ENCODE results near the gene SGMS1. TPM values are rescaled to one million over a fixed set of nuclear protein-coding genes. Genes with fewer than 3 reads are reported as not detected.

Gene SGMS1
- total and polyA plus RNA-seq, 11 donors: 6.9 to 40.6 (median 19.6) TPM

- no peak overlapping the region for H3K4me3 ChIP-seq
- 97 to 98% (median 97%) methylated on average over 4 of the region's 4 CpGs for WGBS, 4 donors
- H3K4me1 ChIP-seq: peaks cover 0 to 47% (median 3%) of the 10 kb centered on the region in 12 donors
- no peak overlapping the region for H3K27ac ChIP-seq
- no peaks in the 10 kb centered on the region for H3K27me3 ChIP-seq
- intact Hi-C loops (cut with DNase I): loop anchor here in 1 of 10 donors (10.0 kb wide), 1 partner anchor 48 kb away; no protein-coding TSS in a partner anchor
- peaks cover 0 to 4% (median 0%) of the 10 kb centered on the region in 9 donors for H3K36me3 ChIP-seq
- TF ChIP-seq CTCF (IDR thresholded peaks at IDR 0.05) (no peak), POLR2A (IDR thresholded peaks at IDR 0.05) (no peak)
- DNase-seq (no peak), ATAC-seq (no peak)
- H3K9me3 ChIP-seq: no peaks in the 10 kb centered on the region
Observed at GRCh38 chr10:50436805-50437204, 187.0 kb downstream of the SGMS1 start.

- TF ChIP-seq POLR2A (IDR thresholded peaks at IDR 0.05) (no peak), CTCF (IDR thresholded peaks at IDR 0.05) (no peak)
- peaks cover 0 to 37% (median 14%) of the 10 kb centered on the region in 12 donors for H3K4me1 ChIP-seq
- peaks cover 0 to 4% (median 0%) of the 10 kb centered on the region in 9 donors for H3K36me3 ChIP-seq
- no peaks in the 10 kb centered on the region for H3K27me3 ChIP-seq
- no peaks in the 10 kb centered on the region for H3K9me3 ChIP-seq
- DNase-seq (no peak), ATAC-seq (no peak)
- no peak overlapping the region for H3K4me3 ChIP-seq
- H3K27ac ChIP-seq: peak overlapping the region in 6 of 12 donors; percentile 33 to 86 (median 70)
- WGBS, 4 donors: 96 to 100% (median 99%) methylated on average over 1 of the region's 1 CpG
- intact Hi-C loops (cut with DNase I): loop anchor here in 1 of 10 donors (10.0 kb wide), 1 partner anchor 52 kb away; no protein-coding TSS in a partner anchor
Observed at GRCh38 chr10:50432211-50433009, 191.3 kb downstream of the SGMS1 start.

GRCh38 chr10:50431791-50432190 lies 192.0 kb downstream of the SGMS1 start:
- peak in 1 of 4 donors; percentile 7 for ATAC-seq
- peaks cover 0 to 4% (median 0%) of the 10 kb centered on the region in 9 donors for H3K36me3 ChIP-seq
- peak overlapping the region; percentile 18 to 86 (median 59) for H3K27ac ChIP-seq
- no peaks in the 10 kb centered on the region for H3K27me3 ChIP-seq
- H3K4me1 ChIP-seq: peaks cover 0 to 31% (median 14%) of the 10 kb centered on the region in 12 donors
- intact Hi-C loops (cut with DNase I): loop anchor here in 2 of 10 donors (1.0 to 10.0 kb wide), 2 partner anchors 13 to 53 kb away; no protein-coding TSS in a partner anchor
- no peak for DNase-seq
- 49 to 70% (median 55%) methylated on average over 3 of the region's 3 CpGs for WGBS, 4 donors
- H3K9me3 ChIP-seq: no peaks in the 10 kb centered on the region
- TF ChIP-seq POLR2A (IDR thresholded peaks at IDR 0.05): no peak
- TF ChIP-seq CTCF (IDR thresholded peaks at IDR 0.05): no peak
- peak overlapping the region in 6 of 12 donors; percentile 8 to 31 (median 14) for H3K4me3 ChIP-seq

- Histone ChIP-seq H3K9me3 (no peaks in the 10 kb centered on the region), H3K36me3 (peaks cover 0 to 4% (median 0%) of the 10 kb centered on the region in 9 donors), H3K27me3 (no peaks in the 10 kb centered on the region), H3K4me3 (peak overlapping the region in 7 of 12 donors; percentile 0 to 31 (median 13)), H3K27ac (peak overlapping the region; percentile 18 to 86 (median 59)), H3K4me1 (peaks cover 0 to 33% (median 14%) of the 10 kb centered on the region in 12 donors)
- no peak for DNase-seq
- intact Hi-C loops (cut with DNase I): loop anchor here in 2 of 10 donors (1.0 to 10.0 kb wide), 2 partner anchors 13 to 54 kb away; no protein-coding TSS in a partner anchor
- TF ChIP-seq CTCF (IDR thresholded peaks at IDR 0.05) (no peak), POLR2A (IDR thresholded peaks at IDR 0.05) (no peak)
- WGBS, 4 donors: 39 to 56% (median 42%) methylated on average over 4 of the region's 4 CpGs
- ATAC-seq: peak in 2 of 4 donors; percentile 33 to 68
Observed at GRCh38 chr10:50431133-50431532, 192.6 kb downstream of the SGMS1 start.

Measured in heart left ventricle (tissue), 16 donors.